ENCODE results near the gene PTPRD.

GRCh38 chr9:8429768-8430167 is 2183.0 kb downstream of the PTPRD start:
- no peak for TF ChIP-seq RFX5 (IDR thresholded peaks at IDR 0.05; ENCODE audit: low read depth, low read length)
- TF ChIP-seq, protein P1, sequence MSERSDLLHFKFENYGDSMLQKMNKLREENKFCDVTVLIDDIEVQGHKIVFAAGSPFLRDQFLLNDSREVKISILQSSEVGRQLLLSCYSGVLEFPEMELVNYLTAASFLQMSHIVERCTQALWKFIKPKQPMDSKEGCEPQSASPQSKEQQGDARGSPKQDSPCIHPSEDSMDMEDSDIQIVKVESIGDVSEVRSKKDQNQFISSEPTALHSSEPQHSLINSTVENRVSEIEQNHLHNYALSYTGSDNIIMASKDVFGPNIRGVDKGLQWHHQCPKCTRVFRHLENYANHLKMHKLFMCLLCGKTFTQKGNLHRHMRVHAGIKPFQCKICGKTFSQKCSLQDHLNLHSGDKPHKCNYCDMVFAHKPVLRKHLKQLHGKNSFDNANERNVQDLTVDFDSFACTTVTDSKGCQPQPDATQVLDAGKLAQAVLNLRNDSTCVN (CRISPR knock-in tag; IDR thresholded peaks at IDR 0.05) = no peak
- no peak for TF ChIP-seq ZNF644 (tag; IDR thresholded peaks at IDR 0.05; ENCODE audit: low read depth)
- no peak for TF ChIP-seq FOXA1 (IDR thresholded peaks at IDR 0.05; ENCODE audit: borderline replicate concordance)
- TF ChIP-seq, protein P2, sequence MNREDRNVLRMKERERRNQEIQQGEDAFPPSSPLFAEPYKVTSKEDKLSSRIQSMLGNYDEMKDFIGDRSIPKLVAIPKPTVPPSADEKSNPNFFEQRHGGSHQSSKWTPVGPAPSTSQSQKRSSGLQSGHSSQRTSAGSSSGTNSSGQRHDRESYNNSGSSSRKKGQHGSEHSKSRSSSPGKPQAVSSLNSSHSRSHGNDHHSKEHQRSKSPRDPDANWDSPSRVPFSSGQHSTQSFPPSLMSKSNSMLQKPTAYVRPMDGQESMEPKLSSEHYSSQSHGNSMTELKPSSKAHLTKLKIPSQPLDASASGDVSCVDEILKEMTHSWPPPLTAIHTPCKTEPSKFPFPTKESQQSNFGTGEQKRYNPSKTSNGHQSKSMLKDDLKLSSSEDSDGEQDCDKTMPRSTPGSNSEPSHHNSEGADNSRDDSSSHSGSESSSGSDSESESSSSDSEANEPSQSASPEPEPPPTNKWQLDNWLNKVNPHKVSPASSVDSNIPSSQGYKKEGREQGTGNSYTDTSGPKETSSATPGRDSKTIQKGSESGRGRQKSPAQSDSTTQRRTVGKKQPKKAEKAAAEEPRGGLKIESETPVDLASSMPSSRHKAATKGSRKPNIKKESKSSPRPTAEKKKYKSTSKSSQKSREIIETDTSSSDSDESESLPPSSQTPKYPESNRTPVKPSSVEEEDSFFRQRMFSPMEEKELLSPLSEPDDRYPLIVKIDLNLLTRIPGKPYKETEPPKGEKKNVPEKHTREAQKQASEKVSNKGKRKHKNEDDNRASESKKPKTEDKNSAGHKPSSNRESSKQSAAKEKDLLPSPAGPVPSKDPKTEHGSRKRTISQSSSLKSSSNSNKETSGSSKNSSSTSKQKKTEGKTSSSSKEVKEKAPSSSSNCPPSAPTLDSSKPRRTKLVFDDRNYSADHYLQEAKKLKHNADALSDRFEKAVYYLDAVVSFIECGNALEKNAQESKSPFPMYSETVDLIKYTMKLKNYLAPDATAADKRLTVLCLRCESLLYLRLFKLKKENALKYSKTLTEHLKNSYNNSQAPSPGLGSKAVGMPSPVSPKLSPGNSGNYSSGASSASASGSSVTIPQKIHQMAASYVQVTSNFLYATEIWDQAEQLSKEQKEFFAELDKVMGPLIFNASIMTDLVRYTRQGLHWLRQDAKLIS (CRISPR knock-in tag; IDR thresholded peaks at IDR 0.05) = no peak
- TF ChIP-seq MYNN (IDR thresholded peaks at IDR 0.05) = no peak
- no peak for TF ChIP-seq MYNN (CRISPR knock-in tag; IDR thresholded peaks at IDR 0.05)
